Measurements from ENCODE around the gene SPINT2.

GRCh38 chr19:38278751-38279150, 14.4 kb downstream of the SPINT2 start:
- TF ChIP-seq CTCF (IDR thresholded peaks at IDR 0.05) = no peak
- TF ChIP-seq GATA3 (IDR thresholded peaks at IDR 0.05; ENCODE audit: borderline replicate concordance) = no peak
- no peak for TF ChIP-seq RARB (CRISPR knock-in tag; IDR thresholded peaks at IDR 0.05)
- TF ChIP-seq RNF2 (IDR thresholded peaks at IDR 0.05; ENCODE audit: borderline replicate concordance, low read depth) = no peak
- TF ChIP-seq RAD21 (conservative IDR thresholded peaks at IDR 0.05 in 1 of 2, IDR thresholded peaks at IDR 0.05 in 1 of 2) = no peak
- TF ChIP-seq KDM1A (IDR thresholded peaks at IDR 0.05; ENCODE audit: low read depth) = no peak
- no peak for TF ChIP-seq RFX5 (IDR thresholded peaks at IDR 0.05)
- no peak for TF ChIP-seq POLR2A (IDR thresholded peaks at IDR 0.05; ENCODE audit: low read length)
- no peak for TF ChIP-seq SMC3 (IDR thresholded peaks at IDR 0.05)
- TF ChIP-seq USF2 (IDR thresholded peaks at IDR 0.05) = no peak
- no peak for TF ChIP-seq PBX3 (IDR thresholded peaks at IDR 0.05)
- no peak for TF ChIP-seq REST (IDR thresholded peaks at IDR 0.05)
- no peak for TF ChIP-seq JUNB (IDR thresholded peaks at IDR 0.05)
